Motor neuron (in vitro differentiated cells): ENCODE data around the gene PDE5A. TPM values are rescaled to one million over a fixed set of nuclear protein-coding genes. Genes with fewer than 3 reads are reported as not detected.

Experiments used
- ATAC-seq, 8 experiments: fragments of 200-7000 bp; cut with Tn5 transposase; replicated peaks in 6 of 8; 2 replicates each; pipeline ENCODE4 v1.8.0; 2021; ENCODE audit warnings: mild to moderate bottlenecking in 8 of 8, moderate library complexity in 8 of 8
- H3K27ac ChIP-seq, 2 donors: fragments of 250-450 bp; sonication (Bioruptor Pico); 2 replicates each; pipeline ENCODE4 v1.9.0; 2021; ENCODE audit warnings: antibody characterized with exemption in 2 of 2, mild to moderate bottlenecking in 2 of 2, moderate library complexity in 1 of 2
- H3K4me1 ChIP-seq, 2 donors: fragments of 250-450 bp; sonication (Bioruptor Pico); replicated peaks in 1 of 2; 2 replicates each; pipeline ENCODE4 v1.6.1; 2021; ENCODE audit warnings: antibody characterized with exemption in 2 of 2, mild to moderate bottlenecking in 2 of 2, moderate library complexity in 1 of 2
- H3K4me3 ChIP-seq, 5 donors: fragments of 250-450 bp; sonication (Bioruptor Pico); 2 replicates each; pipeline ENCODE4 v1.9.0; 2021; ENCODE audit warnings: antibody characterized with exemption in 5 of 5, mild to moderate bottlenecking in 5 of 5, moderate library complexity in 4 of 5
- WGBS, 10 experiments: fragments of 450-650 bp; shearing (Covaris generic); methylation state at CpG; one replicate each; pipeline ENCODE4 v1.0.0; 2022; 5-methylcytosine and 5-hydroxymethylcytosine counted together
- in situ Hi-C, 9 experiments: fragments of 400-800 bp; cut with MboI; loops; one replicate each; pipeline ENCODE4 v1.15.0; 2021; ENCODE audit warnings: low sequenced_read_pairs in 9 of 9, low pct_unique_long_range_greater_than_20kb in 2 of 9; ENCODE audit not compliant: unreplicated experiment in 9 of 9
- total RNA-seq, 8 experiments: library from RNA; unstranded; fragments of 300-600 nt; gene quantifications; 2 replicates each; pipeline versions ENCODE4 v1.2.3 to v1.2.4, GENCODE V29; 2022

Gene PDE5A
- total RNA-seq, 8 experiments from 2014 or later = 4.0 to 24.5 (median 8.0) TPM

DNA sequence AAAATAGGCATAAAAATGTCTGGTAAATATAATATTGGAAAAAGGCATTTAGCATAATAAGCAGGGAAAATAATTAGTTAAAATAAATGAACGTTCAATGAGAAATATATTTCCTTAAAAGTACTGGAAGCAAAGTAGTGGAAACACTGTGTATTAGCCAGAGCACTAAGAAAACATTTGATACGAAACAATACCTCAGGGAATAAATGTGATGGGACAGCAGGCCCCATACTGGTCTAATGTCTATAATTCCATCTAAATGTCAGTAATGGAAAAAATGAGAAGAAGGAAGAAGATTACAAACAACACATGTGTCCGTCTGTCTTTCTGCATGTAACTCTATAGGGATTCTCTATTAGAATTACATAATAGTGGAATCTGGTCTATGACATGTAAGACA is 79.0 kb downstream of the PDE5A start:
- in situ Hi-C loops = loop anchor here in 1 of 9 experiments (25.0 kb wide), 1 partner anchor 488 kb away; no protein-coding TSS in a partner anchor
- no peak for ATAC-seq
- Histone ChIP-seq H3K27ac (no peak overlapping the region), H3K4me3 (no peak overlapping the region), H3K4me1 (peaks cover 13 to 14% of the 10 kb centered on the region in 2 donors)
- WGBS, 10 experiments = 81 to 100% (median 94%) methylated on average over 1 to 3 of the region's 3 CpGs

DNA sequence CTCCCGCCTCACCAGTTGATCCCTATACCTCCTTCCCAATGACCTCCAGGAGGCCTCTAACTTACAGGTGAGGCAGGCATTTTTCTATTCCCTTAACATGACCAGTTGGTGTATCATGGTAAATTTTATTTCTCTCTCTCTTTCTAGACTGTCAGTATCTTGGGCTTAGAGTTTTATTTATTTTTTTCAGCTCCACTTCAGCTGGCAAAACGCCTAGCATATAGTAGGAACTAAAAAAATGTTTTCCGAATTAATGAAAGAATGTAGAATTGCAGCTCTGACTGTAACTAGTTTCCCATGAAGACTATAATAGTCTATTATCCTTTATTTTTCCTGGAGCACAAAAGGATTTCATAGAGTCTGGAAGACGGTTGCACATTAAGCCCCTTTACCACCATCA is 84.8 kb downstream of the PDE5A start:
- ATAC-seq = no peak
- Histone ChIP-seq H3K4me3 (no peak overlapping the region), H3K4me1 (no peaks in the 10 kb centered on the region), H3K27ac (no peak overlapping the region)
- in situ Hi-C loops = no loop called here
- WGBS, 10 experiments = 20 to 97% (median 73%) methylated on average over 1 to 4 of the region's 4 CpGs

GRCh38 chr4:119543187-119543586 is 85.4 kb downstream of the PDE5A start:
- no peaks in the 10 kb centered on the region for H3K4me1 ChIP-seq
- no peak for ATAC-seq
- no peak overlapping the region for H3K27ac ChIP-seq
- in situ Hi-C loops = no loop called here
- no peak overlapping the region for H3K4me3 ChIP-seq
- WGBS, 10 experiments = 20 to 100% (median 100%) methylated on average over 1 of the region's 1 CpG; no CpG with 5 or more reads in 1 of the 10 experiments

- H3K4me1 ChIP-seq = no peaks in the 10 kb centered on the region
- no peak overlapping the region for H3K27ac ChIP-seq
- in situ Hi-C loops = no loop called here
- 43 to 100% (median 57%) methylated on average over 1 of the region's 1 CpG; no CpG with 5 or more reads in 3 of the 10 experiments for WGBS, 10 experiments
- no peak overlapping the region for H3K4me3 ChIP-seq
- ATAC-seq = no peak
These were observed 88.4 kb downstream of the PDE5A start for GRCh38 chr4:119540249-119540648.

GRCh38 chr4:119537586-119537985 is 91.0 kb downstream of the PDE5A start:
- in situ Hi-C loops = no loop called here
- 91 to 100% (median 100%) methylated on average over 1 of the region's 1 CpG; no CpG with 5 or more reads in 3 of the 10 experiments for WGBS, 10 experiments
- H3K4me3 ChIP-seq = no peak overlapping the region
- no peak for ATAC-seq
- H3K4me1 ChIP-seq = peaks cover 0 to 2% of the 10 kb centered on the region in 2 donors
- no peak overlapping the region for H3K27ac ChIP-seq

GRCh38 chr4:119536572-119537528 is 91.8 kb downstream of the PDE5A start:
- in situ Hi-C loops = no loop called here
- Histone ChIP-seq H3K4me3 (no peak overlapping the region), H3K4me1 (peaks cover 0 to 6% of the 10 kb centered on the region in 2 donors), H3K27ac (no peak overlapping the region)
- ATAC-seq = no peak
- 74 to 95% (median 90%) methylated on average over 2 to 6 of the region's 6 CpGs for WGBS, 10 experiments

- 22 to 89% (median 50%) methylated on average over 1 of the region's 1 CpG; no CpG with 5 or more reads in 1 of the 10 experiments for WGBS, 10 experiments
- no peak for ATAC-seq
- peaks cover 0 to 6% of the 10 kb centered on the region in 2 donors for H3K4me1 ChIP-seq
- no peak overlapping the region for H3K27ac ChIP-seq
- in situ Hi-C loops = no loop called here
- H3K4me3 ChIP-seq = no peak overlapping the region
These were observed 96.3 kb downstream of the PDE5A start for GRCh38 chr4:119532319-119532718.

DNA sequence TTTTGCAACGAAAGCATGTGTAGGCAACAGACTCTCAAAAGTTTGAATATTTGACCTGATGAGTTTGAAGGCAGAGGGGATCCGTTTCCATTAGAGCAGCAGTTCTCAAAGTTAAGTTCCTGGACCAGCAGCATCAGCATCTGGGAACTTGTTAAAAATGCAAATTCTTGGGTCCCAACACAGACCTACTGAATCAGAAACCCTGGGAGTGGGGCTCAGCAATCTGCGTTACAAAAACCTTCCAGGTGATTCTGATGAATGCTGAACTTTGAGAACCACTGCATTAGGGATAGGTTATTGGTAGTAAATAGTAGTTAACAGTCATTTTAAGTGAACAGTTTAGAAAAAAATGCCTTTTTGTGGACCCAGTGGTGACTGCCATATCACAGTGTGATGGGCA is 98.8 kb downstream of the PDE5A start:
- no peak for ATAC-seq
- H3K27ac ChIP-seq = no peak overlapping the region
- in situ Hi-C loops = no loop called here
- no peak overlapping the region for H3K4me3 ChIP-seq
- H3K4me1 ChIP-seq = peaks cover 0 to 6% of the 10 kb centered on the region in 2 donors
- WGBS, 10 experiments = 20 to 100% (median 86%) methylated on average over 1 to 3 of the region's 3 CpGs; no CpG with 5 or more reads in 1 of the 10 experiments

GRCh38 chr4:119526786-119527550 is 101.6 kb downstream of the PDE5A start:
- H3K4me3 ChIP-seq = no peak overlapping the region
- peaks cover 0 to under 1% of the 10 kb centered on the region in 2 donors for H3K4me1 ChIP-seq
- ATAC-seq = no peak
- in situ Hi-C loops = no loop called here
- no peak overlapping the region for H3K27ac ChIP-seq
- 40 to 100% (median 72%) methylated on average over 1 to 2 of the region's 2 CpGs; no CpG with 5 or more reads in 1 of the 10 experiments for WGBS, 10 experiments

- 80 to 100% (median 94%) methylated on average over 1 to 3 of the region's 3 CpGs; no CpG with 5 or more reads in 3 of the 10 experiments for WGBS, 10 experiments
- no peaks in the 10 kb centered on the region for H3K4me1 ChIP-seq
- no peak overlapping the region for H3K4me3 ChIP-seq
- H3K27ac ChIP-seq = no peak overlapping the region
- no peak for ATAC-seq
- in situ Hi-C loops = no loop called here
These were observed 102.6 kb downstream of the PDE5A start for GRCh38 chr4:119525771-119526712.

DNA sequence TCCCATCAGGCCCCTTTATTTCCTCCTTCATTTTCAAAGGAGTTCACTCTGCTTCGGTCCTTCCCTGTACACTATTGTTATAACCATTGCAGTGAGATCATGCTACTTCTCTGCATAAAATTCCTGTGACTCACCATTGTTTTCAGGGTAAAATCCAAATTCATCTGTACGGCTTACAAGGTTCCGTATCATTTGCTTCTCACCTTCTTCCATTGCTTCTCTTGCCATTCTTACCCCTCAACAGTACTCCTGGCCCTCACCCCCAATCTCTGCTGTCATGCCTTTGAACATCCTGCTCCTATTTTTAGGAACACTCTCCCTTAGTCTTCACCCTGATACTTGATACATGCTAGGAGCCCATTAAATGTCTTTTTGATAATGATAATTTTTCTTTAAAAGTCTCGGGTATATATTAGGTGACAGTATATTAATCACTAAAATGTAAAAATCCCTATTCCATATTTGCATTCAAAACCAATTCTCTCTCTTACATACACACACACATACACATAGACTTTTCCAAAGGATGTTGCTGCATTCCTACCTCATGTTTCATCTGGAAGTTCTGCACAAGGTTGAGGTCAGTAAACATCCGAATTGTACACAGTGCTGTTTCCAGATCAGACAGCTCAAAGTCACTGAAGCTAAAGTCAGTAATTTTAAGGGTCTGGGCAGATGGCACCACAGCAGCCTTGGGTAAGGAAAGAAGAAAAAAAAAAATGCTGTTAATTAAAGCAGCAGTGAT is 103.4 kb downstream of the PDE5A start:
- Histone ChIP-seq H3K27ac (no peak overlapping the region), H3K4me1 (no peaks in the 10 kb centered on the region), H3K4me3 (no peak overlapping the region)
- peak in 3 of 8 experiments; percentile 21 to 94 (median 92) for ATAC-seq
- WGBS, 10 experiments = 20 to 100% (median 94%) methylated on average over 1 to 5 of the region's 5 CpGs
- in situ Hi-C loops = no loop called here

- Histone ChIP-seq H3K4me3 (no peak overlapping the region), H3K4me1 (peaks cover 0 to 2% of the 10 kb centered on the region in 2 donors), H3K27ac (no peak overlapping the region)
- no peak for ATAC-seq
- in situ Hi-C loops = no loop called here
These were observed 105.2 kb downstream of the PDE5A start for GRCh38 chr4:119523399-119523798.
